NCI-H2081 treated with DMSO at 0.1 percent for 48 hours (cell line): Measurements from ENCODE around the gene SLC16A5.
A peak's percentile ranks its signal among the peaks of the same experiment; 100 is the strongest.
"Not testable (repeated sequence)": the region's sequence is repeated elsewhere in the genome, so short reads cannot be mapped to it uniquely, and the experiment has no call there.

Experiments
- DNase-seq: peaks from one replicate; lab custom pipeline; 2025; lab: John Stamatoyannopoulos, UW

SLC16A5 gene, protein sequence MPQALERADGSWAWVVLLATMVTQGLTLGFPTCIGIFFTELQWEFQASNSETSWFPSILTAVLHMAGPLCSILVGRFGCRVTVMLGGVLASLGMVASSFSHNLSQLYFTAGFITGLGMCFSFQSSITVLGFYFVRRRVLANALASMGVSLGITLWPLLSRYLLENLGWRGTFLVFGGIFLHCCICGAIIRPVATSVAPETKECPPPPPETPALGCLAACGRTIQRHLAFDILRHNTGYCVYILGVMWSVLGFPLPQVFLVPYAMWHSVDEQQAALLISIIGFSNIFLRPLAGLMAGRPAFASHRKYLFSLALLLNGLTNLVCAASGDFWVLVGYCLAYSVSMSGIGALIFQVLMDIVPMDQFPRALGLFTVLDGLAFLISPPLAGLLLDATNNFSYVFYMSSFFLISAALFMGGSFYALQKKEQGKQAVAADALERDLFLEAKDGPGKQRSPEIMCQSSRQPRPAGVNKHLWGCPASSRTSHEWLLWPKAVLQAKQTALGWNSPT

DNA sequence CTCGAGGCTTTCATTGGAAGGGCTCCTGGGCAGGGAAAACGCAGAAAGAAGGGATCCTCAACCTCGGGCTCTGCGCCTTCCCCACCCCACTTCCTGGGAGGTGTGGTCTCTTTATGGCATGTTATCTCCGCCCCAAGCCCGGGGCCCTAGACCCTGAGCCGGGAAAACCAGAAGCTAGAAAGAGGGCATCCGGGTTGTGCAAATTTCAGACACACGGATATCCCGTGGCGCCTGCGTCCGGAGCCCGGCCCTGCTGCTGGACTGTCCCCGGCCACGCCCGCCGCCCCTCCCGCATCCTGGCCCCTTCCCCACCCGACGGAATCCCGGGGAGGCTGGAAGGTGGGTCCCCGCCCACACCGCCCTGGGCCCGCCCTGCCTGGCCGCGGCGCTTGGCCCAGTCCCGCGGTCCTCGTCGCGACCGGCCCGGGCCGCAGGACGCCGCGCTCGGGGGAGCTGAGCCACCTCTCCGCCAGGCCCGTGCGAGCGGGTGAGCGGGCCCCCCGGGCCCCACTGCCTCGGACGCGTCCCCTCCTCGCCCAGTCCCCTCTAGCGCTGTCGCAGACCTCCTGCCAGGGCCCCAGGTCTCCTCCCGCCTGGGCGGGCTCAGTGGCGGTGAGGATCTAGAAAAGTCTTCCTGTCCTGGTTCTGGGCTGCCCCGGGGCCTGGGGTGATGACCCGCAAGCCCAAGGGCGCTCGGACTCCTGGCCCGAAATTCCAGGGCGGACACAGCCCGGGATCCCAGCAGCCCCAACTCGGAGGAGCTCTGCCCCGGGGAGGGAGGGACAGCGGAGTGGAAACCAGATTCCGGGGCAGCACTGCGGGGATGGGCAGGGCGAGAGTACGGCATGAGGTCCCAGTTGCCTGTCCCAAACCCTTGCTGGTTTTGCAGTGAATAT lies at the start of gene SLC16A5:
Gene SLC16A5, plus strand, starts transcription at position 397 of the 896 bp plus-strand sequence. CDS start 5,683 bp downstream, outside the sequence.
- DNase-seq = no peak

DNA sequence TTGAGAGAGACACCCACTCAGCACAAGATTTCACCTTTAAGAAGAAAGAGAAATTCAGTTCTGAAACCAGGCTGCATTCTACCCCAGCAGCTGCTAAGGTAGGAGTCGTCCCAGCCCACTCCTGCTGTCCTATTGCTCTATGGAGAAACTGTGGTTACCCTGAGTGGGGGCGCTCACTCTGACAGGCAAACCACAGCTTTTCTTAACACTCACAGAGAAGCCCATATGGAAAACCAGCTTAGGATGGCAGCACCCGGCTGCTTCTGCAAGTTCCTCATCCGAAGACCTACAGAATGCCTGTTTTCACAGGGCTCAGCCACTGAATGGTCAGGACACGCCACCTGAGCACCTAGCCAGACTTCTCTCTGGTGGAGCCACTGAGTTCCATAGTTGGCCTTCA lies 48.5 kb upstream of the SLC16A5 start:
- no peak for DNase-seq

DNA sequence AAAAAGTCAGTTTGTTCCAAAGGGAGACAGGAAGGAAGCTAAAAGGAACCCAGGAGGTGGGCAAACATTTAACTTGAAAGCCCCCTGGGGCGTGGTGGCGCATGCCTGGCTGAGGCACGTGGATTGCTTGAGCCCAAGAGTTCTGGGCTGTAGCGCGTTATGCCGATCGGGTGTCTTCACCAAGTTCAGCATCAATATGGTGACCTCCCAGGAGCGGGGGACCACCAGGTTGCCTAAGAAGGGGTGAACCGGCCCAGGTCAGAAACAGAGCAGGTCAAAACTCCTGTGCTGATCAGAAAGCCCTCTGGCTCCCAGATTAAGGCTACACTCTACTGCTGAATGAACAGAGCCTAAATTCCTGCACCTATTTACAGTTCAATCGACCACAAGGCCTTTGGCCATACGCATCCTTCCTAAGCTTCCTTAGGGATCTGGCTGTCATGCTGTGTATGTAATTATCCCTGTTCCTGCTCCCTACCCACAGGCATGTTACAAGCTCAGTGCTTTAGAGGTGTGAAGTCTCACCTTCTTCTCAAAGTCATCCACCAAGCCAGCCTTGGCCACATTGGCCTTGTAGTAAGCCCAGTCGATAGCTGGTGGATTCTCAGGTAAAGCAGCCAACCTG lies 46.0 kb upstream of the SLC16A5 start:
- no peak for DNase-seq

DNA sequence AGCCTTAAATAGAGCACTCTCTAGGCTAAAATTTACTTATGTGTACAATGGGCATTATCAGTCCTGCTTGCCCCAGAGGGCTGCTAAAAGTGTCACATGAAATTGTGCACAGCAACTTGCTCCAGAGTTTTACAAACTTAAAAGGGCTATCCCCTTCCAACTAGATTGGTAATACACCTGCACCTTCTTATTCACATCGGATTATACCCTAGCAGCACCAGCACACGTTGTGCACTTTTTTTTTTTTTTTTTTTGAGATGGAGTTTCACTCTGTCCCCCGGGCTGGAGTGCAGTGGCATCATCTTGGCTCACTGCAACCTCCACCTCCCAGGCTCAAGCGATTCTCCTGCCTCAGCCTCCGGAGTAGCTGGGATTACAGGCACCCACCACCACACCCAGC lies 44.0 kb upstream of the SLC16A5 start:
- not testable (repeated sequence) for DNase-seq

DNA sequence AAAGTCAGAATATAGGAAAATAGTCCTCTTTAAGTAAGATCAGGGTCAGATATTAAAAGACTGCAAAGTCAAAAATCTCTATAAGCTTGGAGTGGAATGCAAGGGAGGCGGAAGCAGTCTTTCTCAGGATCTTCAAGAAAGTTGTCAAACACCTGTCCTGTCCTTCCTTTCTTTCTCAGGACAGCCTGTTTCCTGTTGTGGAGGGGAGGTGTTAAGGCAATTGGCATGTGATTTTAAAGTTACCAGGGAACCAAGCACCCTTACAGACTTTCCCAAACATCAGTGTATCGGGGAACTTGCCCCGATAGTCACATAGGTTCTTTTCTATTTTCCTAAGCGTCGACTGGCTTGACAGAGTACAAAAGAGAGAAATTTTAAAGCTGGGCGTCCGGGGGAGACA lies 43.0 kb upstream of the SLC16A5 start:
- no peak for DNase-seq

DNA sequence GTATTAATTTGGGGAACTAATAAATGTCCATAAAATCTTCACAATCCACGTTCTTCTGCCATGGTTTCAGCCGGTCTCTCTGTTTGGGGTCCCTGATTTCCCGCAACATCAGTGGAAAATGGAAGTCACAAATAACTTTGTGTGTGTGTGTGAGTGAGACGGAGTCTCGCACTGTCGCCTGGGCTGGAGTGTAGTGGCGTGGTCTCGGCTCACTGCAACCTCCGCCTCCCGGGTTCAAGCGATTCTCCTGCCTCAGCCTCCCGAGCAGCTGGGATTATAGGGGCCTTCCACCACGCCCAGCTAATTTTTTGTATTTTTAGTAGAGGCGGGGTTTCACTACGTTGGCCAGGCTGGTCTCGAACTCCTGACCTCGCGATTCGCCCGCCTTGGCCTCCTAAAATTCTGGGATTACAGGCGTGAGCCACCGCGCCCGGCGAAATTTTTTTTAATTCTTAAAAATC lies 41.8 kb upstream of the SLC16A5 start:
- DNase-seq = not testable (repeated sequence)

DNA sequence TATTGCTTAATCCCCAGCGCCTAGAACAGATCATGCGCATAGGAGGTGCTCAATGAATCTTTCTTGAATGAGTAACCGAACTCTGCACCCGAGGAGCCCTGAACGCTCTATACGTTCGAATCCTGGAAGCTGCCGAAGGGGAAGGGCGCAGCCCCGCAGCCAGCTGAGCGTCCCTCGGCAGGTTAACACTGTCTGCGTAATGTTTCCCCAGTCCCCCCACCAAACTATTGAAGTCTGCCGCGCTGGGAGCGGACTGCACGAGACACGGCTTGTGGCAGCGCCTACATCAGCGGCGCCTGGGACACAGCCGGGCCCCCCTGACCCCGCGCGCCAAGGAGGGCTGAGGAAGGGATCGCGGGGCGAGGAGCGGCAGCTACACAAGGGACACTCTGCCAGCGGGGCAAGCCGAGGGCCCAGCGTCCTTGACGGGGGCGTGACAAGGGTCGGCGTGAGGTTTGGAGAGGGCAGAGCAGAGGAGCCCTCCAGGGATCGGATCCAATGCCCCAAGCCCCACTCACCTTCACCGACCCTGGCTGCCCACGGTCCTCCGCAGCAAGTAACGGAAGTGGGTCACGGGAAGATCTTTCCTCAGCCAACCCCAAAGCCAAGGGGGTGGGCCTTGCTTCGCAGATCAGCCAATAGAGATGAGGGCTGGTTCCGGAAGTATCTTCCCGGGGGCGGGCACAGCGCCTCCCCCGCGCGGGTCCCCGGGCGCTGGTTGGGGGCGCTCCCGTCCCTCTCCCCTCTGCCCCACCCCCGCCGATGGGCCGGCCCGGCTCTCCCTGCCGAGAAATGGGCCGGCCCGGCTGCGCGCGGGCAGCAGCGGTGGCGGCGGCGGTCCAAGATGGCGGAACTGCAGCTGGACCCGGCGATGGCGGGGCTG lies 41.1 kb upstream of the SLC16A5 start, which contains the start of the genes ATP5PD and KCTD2:
Gene ATP5PD, minus strand, starts transcription at position 563 of the 883 bp plus-strand sequence. CDS start 4,319 bp downstream, outside the sequence.
Gene KCTD2, plus strand, starts transcription at position 819 of the 883 bp plus-strand sequence. Its CDS starts 26 bp downstream, at position 845.
- DNase-seq = peak; percentile 91

DNA sequence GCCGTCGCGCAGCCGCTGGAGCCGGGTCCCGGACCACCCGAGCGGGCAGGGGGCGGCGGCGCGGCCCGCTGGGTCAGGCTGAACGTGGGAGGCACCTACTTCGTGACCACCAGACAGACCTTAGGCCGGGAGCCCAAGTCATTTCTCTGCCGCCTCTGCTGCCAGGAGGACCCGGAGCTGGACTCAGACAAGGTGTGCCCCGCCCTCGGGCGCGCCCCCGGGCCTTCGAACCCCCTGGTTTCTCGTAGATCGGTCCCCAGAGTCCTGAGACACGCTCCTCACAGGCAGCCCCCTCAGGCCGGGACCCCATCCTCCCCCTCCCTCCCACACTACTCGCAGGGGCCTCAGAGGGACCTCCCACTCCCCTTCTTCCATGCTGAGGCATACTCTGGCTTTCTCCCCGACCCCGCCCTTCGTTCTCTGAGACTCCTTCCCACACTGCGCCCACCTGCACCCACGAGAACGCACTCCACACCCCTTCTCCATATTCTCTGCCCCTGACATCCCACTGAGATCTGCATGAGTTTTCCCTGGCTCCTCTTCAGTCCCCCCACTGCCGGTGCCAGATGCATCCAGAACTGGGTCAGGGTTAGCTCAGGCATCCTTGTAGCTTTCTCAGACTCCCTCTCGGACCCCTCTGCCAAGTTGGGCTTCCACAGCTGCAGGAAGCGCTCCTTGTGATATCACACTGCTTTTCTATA lies 40.2 kb upstream of the SLC16A5 start:
- no peak for DNase-seq

DNA sequence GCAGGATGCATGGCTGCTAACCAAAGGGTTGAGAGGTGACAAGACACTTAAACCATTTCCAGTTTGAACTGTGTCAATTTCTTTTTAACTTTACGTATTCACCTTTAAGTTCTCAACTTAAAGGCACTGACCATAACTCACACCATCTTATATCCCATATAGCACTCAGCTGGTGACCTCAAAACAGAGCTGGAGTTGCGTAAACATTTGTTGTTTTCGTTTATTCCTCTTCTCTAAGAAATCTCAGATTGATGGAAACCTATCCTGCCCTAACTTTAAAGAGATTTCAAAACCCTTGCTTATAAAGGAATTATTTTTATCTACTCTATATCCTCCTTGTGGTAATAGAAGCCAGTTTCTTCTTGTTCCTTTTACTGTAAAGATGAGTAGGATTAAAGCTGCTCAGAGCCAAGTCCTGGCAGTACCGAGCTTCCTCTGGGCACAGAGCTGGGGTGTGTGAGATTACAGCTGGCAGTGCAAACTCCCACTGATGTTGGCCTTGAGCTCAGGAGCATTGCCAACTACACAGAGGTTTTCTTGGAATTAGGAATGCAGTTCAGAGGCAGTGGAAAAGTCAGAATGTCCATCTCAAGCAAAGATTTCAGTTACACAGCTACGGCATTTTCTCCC lies 39.4 kb upstream of the SLC16A5 start:
- DNase-seq = no peak

DNA sequence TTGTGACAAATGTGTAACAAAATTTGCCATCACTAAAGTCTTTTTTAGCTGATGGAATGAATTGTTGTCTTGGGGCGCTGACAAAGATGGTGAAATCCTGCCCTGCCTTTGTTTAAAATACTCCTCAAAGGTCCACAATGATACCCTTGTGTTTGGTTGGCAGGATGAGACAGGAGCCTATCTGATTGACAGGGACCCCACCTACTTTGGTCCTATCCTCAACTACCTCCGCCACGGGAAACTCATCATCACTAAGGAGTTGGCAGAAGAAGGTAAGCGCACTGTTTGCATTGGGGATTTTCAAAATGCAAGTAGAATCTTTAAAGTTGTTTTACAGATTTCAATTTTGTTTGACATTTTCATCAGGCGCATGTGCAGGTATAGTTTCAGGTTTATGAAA lies 38.7 kb upstream of the SLC16A5 start:
- no peak for DNase-seq

DNA sequence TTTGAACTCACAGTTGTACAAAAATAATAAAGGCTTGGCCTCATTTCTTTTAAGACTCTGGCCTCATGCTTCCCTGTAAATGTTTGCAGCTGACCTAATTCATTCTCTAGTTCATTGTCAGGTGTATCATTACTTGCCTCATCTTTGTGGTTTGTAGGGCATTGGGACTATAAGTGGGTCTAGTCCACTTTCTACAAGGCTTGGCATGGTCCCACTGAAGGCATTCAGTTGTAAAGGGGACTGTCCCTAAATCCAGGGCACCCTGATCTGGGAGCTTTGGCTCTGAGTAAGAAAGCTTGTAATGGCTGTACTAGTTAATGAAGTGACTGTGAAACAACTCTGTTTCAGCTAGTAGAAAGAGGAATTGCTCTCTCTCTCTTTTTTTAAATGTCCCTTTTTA lies 38.0 kb upstream of the SLC16A5 start:
- no peak for DNase-seq

DNA sequence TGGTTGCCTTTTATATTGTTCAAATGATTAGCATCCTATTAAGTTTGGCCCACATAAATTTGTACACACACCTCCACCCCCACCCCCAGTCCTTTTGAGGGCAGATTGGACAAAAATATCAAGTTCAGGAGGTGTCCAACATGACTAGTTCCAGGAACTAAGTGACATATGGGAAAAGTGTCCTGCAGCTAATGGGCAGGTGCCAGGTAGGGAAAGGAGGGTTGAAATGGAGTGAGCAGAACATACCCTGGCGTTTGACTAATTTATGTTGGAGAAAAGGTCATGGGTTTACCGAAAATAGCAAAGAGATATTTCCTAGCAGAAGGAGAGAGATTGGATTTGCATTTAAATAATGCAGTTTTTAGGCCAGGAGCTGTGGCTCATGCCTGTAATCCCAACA lies 35.8 kb upstream of the SLC16A5 start:
- DNase-seq = no peak

DNA sequence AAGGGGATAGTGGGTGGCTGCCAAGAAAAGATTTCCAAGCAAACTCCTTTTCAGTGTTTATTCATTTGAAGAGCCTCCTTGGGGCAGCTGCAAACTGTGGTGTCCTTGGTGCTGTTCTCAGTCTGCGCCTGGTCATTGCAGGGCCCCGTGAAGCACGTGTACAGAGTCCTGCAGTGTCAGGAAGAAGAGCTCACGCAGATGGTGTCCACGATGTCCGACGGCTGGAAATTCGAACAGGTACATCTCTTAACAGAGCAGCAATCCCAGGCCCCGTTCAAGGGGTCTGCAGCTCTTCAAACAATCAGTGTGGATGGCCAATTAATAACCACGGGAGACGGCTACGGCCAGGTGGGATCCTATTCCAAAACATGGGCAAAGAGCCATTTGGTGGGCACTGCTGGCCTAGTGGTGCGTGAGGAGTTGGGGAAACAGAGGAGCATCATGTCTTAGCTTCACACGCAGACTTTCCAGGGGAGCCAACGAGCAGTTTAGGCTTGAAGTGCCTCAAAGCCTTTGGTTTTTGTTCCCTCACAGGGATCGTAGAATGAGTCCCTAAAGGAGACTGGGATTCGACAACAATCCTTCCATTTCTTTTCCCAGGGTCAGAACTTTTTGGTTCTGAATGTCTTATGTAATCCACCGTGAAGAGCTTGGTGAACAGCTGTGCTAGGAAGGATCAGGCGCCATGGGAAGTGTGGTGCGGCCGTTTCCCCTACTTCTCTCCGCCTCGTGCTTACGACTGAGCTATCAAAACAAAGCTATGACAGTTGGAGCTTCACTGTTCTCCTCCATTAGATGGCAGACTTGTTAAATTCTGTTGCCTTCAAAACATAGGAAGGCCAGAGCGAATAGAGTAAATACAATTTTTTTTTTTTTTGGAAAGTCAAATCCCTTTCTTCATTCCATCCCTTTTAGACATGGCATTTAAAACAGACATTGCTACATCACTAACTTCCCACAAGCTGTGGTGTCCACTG lies 28.1 kb upstream of the SLC16A5 start:
- DNase-seq = no peak

DNA sequence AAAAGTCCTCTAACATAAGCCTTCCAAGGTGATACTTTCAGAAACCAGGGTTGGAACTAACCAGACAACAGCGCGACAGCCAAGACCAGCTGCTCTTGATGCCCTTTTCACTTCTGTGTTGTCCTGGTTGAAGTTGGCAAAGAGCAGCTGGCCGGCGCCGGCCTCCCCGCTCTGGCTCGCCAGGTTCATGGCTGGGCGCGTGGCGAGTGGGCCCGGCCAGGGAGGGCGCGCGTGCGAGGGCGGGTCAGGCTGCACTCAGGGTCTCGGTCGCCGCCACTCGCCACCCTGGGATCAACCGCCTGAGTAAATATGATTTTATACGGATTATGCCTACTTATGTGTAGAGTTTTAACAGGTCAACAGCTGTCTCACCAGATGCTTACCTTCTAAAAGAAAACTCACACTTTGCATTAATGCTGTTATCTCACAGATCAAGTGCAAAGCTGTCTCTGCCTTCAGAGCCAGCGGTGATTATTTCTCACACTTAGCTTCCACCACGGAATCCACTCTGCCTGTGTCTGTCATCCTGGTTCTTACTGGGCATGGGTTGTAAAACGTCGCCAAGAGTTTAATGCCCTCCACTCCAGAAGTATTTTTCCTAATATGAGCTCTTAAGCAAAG lies 27.2 kb upstream of the SLC16A5 start:
- no peak for DNase-seq

DNA sequence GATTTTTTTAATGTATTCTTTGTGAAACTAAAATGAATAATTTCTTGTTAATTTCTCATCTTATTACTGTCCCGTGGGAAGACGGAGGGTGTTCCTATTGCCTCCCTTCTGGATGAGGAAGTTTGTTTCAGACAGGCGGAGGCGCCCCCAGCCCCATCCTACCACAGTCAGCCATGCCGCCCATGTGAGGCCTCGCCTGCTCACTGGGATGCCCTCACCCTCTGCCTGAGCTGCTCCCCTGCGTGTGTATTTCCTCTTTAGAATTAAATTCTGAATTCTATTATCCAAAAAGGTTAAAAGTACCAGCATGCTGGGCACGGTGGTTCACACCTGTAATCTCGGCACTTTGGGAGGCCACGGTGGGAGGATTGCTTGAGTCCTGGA lies 26.7 kb upstream of the SLC16A5 start:
- no peak for DNase-seq

DNA sequence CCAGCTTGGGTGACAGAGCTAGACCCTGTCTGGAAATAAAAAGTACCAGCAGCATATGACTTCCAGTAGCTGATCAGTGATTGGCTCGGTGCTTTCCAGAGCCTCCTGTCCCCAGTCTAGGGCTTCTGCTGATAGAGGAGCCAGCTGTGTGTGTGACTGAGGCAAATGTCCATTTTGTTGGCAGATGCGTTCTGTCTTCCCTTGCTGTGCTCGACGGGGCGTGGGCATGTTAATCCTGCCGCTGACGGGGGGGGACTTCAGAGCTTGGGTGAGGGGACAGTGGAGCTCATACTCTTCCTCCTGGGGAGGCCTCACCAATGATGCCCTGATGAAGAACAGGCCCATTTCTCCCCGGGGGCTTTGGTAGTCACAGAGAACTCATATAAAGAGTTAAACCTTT lies 26.1 kb upstream of the SLC16A5 start:
- DNase-seq = no peak

DNA sequence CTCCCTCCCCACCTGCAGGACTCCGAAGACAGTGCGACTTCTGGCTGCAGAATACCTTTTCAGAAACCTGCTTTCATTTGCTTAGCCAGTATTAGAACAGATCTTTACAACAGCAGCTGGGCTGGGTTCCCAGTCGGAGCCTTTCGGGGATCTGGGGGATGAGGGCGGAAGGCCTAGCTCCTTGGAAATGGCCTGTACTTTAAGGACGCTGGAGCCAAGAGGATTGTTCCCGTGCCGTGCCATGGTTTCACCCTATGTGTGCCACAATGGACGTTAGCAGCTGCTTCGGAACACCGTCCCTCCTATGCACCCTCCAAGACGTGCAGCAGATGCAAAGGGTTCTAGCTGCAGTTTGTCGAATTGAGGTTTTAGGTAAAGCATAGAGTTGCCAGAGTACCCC lies 24.6 kb upstream of the SLC16A5 start:
- no peak for DNase-seq

DNA sequence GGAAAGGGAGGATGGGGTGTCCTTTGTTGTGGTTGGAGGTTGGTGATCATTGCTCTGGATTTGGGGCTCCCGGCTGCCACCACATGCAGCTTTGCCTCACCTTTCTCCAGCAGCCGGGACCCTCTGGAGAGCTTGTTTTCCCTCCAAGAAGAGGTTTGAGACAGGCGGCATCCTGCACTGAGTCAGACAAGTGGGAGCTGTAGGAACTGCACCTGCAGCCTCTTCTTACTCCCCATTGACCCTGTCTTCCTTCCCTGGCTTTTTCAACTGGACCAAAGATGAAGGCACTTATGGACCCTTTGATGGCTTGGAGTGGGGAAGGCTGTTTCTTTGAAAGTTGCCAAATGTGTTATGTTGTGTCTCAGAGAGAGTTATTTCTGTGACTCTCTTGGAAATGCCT lies 24.1 kb upstream of the SLC16A5 start:
- DNase-seq = no peak
